HPDE6-E6E7 (cell line): ENCODE data around the gene SRD5A3.
"Not testable (repeated sequence)": the region's sequence is repeated elsewhere in the genome, so short reads cannot be mapped to it uniquely, and the experiment has no call there.

Source experiments
- DNase-seq: peaks from one replicate; pipeline ENCODE4 v3.0.0; 2011; ENCODE audit warnings: missing footprints; ENCODE audit errors: extremely low spot score

Gene SRD5A3

GRCh38 chr4:55345054-55345453, 988 bp upstream of the SRD5A3 start:
- DNase-seq: no peak

DNA sequence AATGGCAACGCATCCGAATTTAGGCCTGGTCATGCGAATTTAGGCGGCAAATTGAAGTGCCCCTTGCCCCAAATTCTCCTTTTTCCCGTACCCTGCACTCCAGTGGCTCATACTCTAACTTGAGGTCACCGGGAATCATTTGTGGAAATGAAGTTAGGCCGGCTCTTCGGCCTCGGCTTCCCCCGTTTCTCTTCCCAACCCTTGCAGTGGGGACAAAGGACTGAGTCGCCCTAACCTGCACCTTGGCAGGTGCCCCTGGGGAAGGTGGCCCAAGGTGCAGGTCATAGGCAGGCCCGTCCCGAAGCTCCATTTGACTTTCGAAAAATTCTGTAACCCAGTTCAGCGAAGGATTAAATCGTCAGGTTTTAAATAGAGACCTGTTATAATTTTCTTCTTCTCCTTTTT, 811 bp downstream of the SRD5A3 start:
- no peak for DNase-seq

GRCh38 chr4:55347610-55348228, 1.7 kb downstream of the SRD5A3 start:
- no peak for DNase-seq

DNA sequence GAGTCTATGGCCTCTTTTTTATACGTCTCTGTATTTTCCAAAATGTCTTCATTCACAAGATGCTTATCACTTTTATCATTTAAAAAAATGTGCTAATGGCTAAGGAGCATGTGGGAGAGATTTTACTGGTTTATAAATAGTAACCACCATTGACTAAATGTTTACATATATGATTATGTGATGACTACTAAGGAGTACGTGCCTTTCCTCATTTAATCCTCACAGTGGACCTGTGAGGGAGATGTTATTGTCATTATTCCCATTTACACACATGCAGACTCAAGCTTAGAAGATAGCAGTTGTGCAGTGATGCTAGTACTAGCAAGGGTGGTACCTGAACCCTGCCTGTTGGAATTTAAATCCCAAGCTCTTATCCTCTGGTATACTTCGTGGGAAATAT, 2.4 kb downstream of the SRD5A3 start:
- no peak for DNase-seq

- DNase-seq: not testable (repeated sequence)
Observed at GRCh38 chr4:55350870-55351269, 4.8 kb downstream of the SRD5A3 start.

GRCh38 chr4:55351824-55352223, 5.8 kb downstream of the SRD5A3 start:
- no peak for DNase-seq

DNA sequence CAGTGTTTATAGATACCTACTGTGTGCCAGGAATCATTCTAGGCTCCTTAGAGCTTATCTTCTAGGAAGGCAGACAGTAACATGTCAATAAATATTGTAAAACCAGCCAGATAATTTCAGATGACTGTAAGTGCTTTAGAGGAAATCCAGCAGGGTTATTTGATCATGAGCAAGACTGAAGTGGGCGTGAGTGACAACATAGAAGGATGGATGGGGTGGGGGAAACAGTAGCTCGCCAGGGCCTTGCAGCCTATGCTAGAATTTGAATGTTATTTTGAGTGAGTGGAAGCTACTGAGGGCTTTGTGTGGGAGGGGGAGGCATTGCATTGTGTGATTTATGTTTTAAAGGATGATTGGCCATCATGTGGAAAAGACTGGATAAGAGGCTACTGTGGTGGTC, 6.7 kb downstream of the SRD5A3 start:
- no peak for DNase-seq

- not testable (repeated sequence) for DNase-seq
Observed at GRCh38 chr4:55353228-55353747, 7.2 kb downstream of the SRD5A3 start.

DNA sequence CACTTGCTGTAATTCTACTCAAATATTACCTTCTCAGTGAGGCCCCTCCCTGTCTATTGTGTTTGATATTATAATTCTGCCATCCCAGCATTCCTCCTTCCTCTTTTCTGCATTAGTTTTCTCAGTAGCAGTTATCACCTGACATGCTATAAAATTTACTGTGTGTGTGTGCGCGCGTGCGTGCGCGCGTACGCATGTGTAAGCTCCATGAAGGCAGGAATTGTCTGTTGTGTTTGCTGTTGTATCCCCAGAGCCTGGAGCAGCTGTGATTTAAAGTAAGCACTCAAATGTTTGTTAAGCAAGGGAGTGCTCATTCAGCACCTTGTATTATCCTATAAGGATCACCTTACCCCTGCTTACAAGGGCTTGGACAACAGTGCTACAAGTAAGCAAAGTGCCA, 8.6 kb downstream of the SRD5A3 start:
- no peak for DNase-seq

DNA sequence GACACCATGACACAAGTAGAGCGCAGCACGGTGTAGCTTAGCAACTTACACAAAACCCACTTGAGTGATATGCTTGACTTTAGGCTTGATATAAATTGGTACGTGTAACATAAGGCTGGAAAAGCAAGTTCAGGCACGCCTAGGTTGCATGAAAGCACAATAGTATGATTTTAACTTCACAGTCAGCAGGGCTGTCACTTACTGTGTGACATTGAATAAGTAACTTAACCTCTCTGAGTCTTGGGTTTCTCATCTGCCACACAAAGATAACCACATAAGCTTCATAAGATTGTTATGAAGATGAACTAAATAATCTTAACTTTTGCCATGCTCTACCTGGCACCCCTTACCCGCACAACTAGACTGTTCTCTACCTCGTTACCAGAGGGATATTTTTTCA, 9.5 kb downstream of the SRD5A3 start:
- DNase-seq: no peak

- DNase-seq: no peak
Observed at GRCh38 chr4:55356991-55357461, 11.0 kb downstream of the SRD5A3 start.

DNA sequence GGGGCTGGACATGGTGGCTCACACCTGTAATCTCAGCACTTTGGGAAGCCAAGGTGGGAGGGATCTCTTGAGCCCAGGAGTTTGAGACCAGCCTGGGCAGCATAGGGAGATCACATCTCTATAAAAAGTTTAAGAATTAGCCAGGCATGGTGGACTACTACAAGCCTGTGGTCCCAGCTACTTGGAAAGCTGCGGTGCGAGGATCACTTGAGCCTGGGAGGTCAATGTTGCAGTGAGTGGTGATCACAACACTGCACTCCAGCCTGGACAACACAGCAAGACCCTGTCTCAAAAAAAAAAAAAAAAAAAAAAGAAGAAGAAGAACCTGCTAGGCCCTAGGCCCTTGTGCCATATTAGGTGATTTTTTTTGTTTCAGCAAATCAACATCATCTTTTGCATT, 12.2 kb downstream of the SRD5A3 start:
- DNase-seq: no peak

DNA sequence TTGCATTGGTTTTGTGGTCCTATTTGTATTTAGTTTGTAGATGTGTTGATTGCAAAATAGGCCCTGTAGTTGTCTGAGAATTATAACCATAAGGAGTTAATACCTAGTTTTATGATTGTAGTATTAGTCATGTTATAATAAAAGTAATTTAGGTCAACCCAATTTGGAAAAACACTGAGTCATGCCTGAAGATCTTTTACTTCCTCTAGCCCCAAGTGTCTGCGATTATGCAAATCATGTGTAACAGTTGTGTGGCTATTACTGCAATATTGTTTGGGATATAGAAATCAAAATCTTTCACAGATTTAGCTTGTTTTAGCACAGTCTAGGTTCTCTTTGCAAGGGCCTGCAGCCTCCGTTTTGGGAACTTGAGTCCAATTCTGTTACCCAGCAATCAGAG, 12.6 kb downstream of the SRD5A3 start:
- peak; percentile 76 for DNase-seq

- no peak for DNase-seq
Observed at GRCh38 chr4:55359397-55359916, 13.4 kb downstream of the SRD5A3 start.

DNA sequence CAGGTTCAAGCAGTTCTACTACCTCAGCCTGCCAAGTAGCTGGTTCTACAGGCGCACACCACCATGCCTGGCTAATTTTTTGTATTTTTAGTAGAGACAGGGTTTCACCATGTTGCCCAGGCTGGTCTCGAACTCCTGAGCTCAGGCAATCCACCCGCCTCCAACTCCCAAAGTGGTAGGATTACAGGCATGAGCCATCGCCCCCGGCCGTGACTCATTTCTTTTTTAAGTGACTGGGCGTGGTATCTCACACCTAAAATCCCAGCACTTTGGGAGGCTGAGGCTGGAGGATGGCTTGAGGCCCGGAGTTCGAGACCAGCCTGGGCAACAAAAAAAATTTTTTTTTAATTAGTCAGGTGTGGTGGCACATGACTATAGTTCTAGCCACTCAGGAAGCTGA, 16.9 kb downstream of the SRD5A3 start:
- not testable (repeated sequence) for DNase-seq

DNA sequence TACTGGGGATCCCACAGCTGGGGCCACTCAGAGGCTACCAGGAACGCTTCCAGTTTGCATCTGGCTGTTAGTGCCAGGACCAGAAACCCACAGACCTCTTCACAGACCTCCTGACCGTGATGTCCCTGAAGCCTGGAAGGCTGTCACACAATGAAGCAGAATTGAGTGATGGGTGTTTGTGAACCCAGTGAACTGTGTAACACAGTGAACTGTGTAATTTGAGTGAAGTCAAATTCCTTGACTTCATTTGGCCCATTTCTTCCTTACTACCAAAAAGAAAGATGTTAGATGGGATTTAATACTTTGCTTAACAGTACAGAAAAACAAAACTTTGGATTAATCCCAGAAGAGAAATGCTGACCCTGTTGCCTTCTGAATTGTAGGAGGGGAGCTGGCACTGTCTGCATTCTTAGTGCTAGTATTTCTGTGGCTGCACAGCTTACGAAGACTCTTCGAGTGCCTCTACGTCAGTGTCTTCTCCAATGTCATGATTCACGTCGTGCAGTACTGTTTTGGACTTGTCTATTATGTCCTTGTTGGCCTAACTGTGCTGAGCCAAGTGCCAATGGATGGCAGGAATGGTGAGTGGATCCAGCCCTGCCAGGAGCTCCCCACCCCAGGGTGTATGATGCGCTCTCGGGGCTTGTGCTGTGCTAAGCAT, 17.8 kb downstream of the SRD5A3 start:
- DNase-seq: no peak

DNA sequence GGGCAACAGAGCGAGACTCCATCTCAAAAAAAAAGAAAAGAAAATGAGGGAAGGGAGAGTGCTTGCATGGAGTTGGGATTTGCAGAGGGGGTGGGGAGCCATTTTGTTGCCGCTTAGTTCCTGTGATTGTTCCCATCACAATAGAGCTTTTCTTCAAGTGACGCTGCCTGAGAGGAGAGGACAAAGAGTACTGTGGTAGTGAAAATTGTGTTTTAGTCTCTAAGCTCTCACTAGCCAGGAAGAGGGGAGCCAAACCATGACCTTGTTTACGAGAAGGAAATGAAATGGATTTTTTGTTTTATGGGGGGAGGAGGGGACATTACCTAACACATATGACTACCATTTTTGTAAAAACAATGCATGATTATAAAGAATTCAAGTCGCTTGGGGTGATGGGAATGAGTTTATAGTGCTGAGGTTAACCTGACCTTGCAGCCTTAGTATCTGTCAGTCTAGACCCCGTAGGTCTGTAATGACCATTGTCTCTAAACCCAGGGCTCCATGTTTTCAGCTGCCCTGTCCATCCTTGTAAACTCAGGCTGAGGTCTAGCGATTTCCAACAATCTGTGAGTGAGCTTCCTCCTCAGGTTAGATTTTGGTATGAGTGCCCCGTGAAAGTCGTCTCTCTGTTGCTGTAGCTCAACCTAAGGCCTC, 18.8 kb downstream of the SRD5A3 start:
- DNase-seq: no peak

- DNase-seq: no peak
Observed at GRCh38 chr4:55365345-55365728, 19.3 kb downstream of the SRD5A3 start.

- DNase-seq: no peak
Observed at GRCh38 chr4:55366621-55367020, 20.6 kb downstream of the SRD5A3 start.

- DNase-seq: no peak
Observed at GRCh38 chr4:55367084-55367722, 21.2 kb downstream of the SRD5A3 start.

- no peak for DNase-seq
Observed at GRCh38 chr4:55369968-55370367, 23.9 kb downstream of the SRD5A3 start.

DNA sequence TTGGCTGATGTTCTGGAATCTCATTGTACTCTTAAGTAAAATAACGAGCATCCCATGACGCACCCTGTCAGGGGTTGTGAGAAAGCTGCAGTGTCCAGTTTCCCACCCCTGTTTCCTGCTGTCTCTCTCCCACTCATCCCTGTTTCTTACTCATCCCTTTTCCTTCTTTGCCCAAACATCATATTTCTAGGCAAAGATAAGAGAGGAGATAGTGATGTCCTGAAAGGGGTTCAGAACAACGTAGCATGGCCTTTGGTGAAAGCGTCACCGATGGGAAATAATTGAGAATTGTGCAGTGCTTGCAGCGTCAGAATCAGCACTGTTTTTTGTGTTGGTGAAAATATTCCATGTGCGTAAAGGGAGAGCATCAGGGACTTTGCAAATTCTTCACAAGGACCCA, 26.2 kb downstream of the SRD5A3 start:
- DNase-seq: no peak
